C4-2B (cell line): ENCODE data around the gene SSBP1.

ENCODE experiments used
- H3K27ac ChIP-seq: fragments of 450-650 bp; 2 replicates; pipeline ENCODE4 v1.5.1; 2017
- ZFX ChIP-seq: fragments of 450-650 bp; IDR thresholded peaks from 2 replicates; pipeline ENCODE4 v1.6.1; 2017
- TF ChIP-seq, protein P1 (sequence below): fragments of 450-650 bp; conservative IDR thresholded peaks from 2 replicates; pipeline ENCODE4 v1.5.1; 2017; ENCODE audit warnings: mild to moderate bottlenecking

Gene SSBP1

DNA sequence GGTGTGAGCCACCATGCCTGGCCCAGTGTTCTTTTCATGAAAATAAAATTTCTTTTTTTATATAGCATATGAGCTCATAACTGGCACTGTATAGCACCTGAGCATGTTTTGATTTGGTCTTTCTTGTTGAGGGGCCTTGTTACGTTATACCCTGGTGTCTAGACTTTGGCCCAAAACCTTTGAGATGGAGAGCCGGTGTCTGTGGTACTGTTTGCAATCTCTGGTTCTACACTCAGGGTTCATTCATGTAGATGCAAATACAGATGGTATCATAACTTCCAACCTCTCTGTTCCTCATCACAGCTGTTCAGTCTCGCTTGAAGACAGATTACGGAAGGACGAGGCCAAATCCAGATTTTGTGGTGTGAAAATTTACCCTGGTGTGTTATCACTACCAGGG lies 51.8 kb downstream of the SSBP1 start, which contains the start of gene TAS2R5:
Gene TAS2R5, plus strand, starts transcription at position 301 of the 400 bp plus-strand sequence. CDS start 145 bp downstream, outside the sequence.
- no peak within 1 kb of the TSS for H3K27ac ChIP-seq
- TF ChIP-seq, protein P1, sequence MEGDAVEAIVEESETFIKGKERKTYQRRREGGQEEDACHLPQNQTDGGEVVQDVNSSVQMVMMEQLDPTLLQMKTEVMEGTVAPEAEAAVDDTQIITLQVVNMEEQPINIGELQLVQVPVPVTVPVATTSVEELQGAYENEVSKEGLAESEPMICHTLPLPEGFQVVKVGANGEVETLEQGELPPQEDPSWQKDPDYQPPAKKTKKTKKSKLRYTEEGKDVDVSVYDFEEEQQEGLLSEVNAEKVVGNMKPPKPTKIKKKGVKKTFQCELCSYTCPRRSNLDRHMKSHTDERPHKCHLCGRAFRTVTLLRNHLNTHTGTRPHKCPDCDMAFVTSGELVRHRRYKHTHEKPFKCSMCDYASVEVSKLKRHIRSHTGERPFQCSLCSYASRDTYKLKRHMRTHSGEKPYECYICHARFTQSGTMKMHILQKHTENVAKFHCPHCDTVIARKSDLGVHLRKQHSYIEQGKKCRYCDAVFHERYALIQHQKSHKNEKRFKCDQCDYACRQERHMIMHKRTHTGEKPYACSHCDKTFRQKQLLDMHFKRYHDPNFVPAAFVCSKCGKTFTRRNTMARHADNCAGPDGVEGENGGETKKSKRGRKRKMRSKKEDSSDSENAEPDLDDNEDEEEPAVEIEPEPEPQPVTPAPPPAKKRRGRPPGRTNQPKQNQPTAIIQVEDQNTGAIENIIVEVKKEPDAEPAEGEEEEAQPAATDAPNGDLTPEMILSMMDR = no peak
- TF ChIP-seq ZFX = no peak

DNA sequence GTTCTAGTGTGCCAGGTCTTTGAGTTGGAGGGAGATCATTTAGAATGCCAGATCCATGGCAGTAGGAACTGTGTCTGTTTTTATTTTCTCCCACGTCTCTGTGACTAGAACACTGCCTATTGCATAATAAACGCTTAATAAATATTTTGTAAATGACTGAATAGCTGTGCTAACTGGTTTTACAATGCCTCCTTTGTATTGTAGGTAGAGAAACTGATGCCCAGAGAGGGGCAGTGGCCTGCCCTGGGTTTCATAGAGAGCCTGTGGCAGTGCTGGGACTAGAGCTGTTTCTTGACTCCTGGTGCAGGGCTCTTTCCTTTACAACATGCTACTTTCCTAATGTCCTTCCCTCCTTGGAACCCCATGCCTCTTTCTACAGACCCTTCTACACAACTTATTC lies 54.4 kb downstream of the SSBP1 start:
- TF ChIP-seq, protein P1 = no peak
- no peak for TF ChIP-seq ZFX
- H3K27ac ChIP-seq = no peak overlapping the region
